ENCODE measurements around the gene PLEKHM3.

Gene PLEKHM3

DNA sequence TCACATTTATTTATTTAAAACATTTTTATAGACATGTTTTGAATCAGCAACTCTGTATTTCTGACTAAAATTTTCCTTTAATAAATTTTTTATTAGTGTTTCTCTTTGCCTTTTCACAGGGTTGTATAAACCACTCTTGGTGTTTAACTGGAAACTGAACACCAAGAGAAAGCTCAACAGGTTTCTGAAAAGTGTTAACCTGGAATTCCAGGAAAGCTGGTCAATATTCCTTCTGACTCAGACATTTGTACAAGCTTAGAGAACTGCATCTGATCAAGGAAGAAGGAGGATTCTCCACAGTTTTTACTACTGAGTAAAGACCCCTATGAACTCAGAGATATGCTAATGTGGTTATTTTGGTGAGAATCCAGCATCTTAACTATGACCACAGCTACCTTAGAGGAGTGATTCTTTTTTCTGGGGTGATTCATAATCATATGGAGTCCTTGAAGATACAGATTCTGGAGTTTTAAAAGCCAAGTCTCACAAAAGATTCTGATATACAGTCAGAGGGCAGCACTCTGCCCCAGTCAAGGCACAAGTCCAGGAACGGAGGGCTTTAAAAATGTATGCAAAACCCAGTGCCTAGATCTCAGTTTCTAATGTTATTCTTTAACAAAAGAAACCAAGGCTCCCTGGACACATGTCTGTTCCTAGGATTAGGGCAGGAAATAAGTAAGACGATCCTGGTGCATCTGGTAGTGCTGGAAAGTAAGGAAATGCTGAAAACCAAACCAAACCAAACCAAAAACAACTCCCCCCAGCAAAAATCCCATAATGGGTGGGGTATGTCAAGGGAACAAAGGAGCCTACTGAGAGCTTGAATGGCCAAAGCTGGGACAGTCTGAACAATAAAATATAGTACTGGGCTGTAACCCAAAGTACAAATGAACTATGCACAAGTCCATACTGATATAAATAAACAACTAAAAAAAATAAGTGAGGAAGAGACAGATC is 170.6 kb downstream of the PLEKHM3 start:
- no peaks in the 10 kb centered on the region for H3K27me3 ChIP-seq (replicated peaks; ENCODE audit: control insufficient read depth, insufficient read depth, low read length)
- no peak for TF ChIP-seq CTCF (IDR thresholded peaks at IDR 0.05; ENCODE audit: insufficient read depth, low read length, poor library complexity, severe bottlenecking)
- no peak overlapping the region for H3K4me3 ChIP-seq (replicated peaks; ENCODE audit: low read depth, low read length)
- DNase-seq (ENCODE audit: extremely low read depth, insufficient read length): no peak
- no peaks in the 10 kb centered on the region for H3K36me3 ChIP-seq (ENCODE audit: control insufficient read depth, insufficient read depth, low read length)

DNA sequence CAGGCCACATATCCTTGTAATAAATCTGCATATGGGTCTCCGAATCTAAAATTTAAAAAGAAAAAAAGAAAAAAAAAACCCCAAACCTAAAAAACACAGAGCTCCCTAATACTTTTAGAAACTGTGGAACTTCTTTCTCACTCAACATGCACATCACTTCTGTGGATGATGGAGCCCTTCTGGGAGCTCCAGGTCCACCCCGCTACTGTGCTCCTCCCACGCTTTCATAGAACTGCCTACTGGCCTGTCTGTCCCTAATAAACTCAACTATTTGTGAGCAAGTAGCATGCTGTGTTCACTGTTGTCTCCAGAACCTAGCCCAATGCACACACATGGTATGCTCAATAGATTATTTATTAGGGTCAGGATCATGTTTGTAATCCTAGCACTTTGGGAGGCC is 172.5 kb downstream of the PLEKHM3 start:
- no peak for TF ChIP-seq CTCF (IDR thresholded peaks at IDR 0.05; ENCODE audit: insufficient read depth, low read length, poor library complexity, severe bottlenecking)
- Histone ChIP-seq H3K4me3 (replicated peaks; ENCODE audit: low read depth, low read length) (no peak overlapping the region), H3K27me3 (replicated peaks; ENCODE audit: control insufficient read depth, insufficient read depth, low read length) (no peaks in the 10 kb centered on the region), H3K36me3 (ENCODE audit: control insufficient read depth, insufficient read depth, low read length) (no peaks in the 10 kb centered on the region)
- DNase-seq (ENCODE audit: extremely low read depth, insufficient read length): no peak

- Histone ChIP-seq H3K27me3 (replicated peaks; ENCODE audit: control insufficient read depth, insufficient read depth, low read length) (no peaks in the 10 kb centered on the region), H3K36me3 (ENCODE audit: control insufficient read depth, insufficient read depth, low read length) (no peaks in the 10 kb centered on the region), H3K4me3 (replicated peaks; ENCODE audit: low read depth, low read length) (no peak overlapping the region)
- TF ChIP-seq CTCF (IDR thresholded peaks at IDR 0.05; ENCODE audit: insufficient read depth, low read length, poor library complexity, severe bottlenecking): no peak
- no peak for DNase-seq (ENCODE audit: extremely low read depth, insufficient read length)
Observed at GRCh38 chr2:207849443-207849842, 175.9 kb downstream of the PLEKHM3 start.

- no peak overlapping the region for H3K4me3 ChIP-seq (replicated peaks; ENCODE audit: low read depth, low read length)
- no peak for DNase-seq (ENCODE audit: extremely low read depth, insufficient read length)
- TF ChIP-seq CTCF (IDR thresholded peaks at IDR 0.05; ENCODE audit: insufficient read depth, low read length, poor library complexity, severe bottlenecking): no peak
- H3K36me3 ChIP-seq (ENCODE audit: control insufficient read depth, insufficient read depth, low read length): no peaks in the 10 kb centered on the region
- no peaks in the 10 kb centered on the region for H3K27me3 ChIP-seq (replicated peaks; ENCODE audit: control insufficient read depth, insufficient read depth, low read length)
Observed at GRCh38 chr2:207848545-207848928, 176.8 kb downstream of the PLEKHM3 start.

DNA sequence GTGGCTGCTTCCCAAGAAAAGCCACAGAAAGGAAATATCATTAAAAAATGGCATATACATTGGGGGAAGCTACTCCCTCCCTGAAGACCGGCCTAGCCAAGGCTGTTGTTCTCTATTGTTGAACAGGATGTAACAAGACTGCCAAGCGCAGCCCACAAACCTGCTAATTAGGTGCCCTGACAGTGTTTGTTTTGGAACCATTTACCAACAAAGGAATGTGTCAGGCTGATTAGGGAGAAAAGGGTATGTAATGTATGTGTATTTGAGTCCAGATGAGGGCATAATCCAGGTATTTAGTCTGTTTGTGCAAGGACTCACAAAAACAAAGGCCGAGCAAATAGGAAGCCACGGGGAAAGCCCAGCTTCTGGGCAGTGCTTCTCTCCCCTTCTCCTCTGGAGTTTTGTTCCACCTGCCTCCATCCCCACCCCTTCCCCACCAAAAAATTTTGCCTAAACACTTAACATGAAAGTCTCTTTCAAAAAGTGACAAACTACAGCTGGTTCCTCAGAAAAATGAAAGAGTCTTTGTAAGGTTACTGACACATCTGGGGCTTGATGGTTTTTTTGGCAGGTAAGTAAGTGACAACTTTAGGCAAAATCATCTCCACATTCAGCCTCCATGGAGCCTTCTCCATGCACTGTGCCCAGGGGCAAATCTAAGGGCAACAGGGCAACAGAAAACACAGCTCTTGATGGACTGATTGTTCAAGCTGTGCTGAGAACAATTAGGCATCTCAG is 177.4 kb downstream of the PLEKHM3 start:
- no peaks in the 10 kb centered on the region for H3K27me3 ChIP-seq (replicated peaks; ENCODE audit: control insufficient read depth, insufficient read depth, low read length)
- no peaks in the 10 kb centered on the region for H3K36me3 ChIP-seq (ENCODE audit: control insufficient read depth, insufficient read depth, low read length)
- no peak for TF ChIP-seq CTCF (IDR thresholded peaks at IDR 0.05; ENCODE audit: insufficient read depth, low read length, poor library complexity, severe bottlenecking)
- no peak overlapping the region for H3K4me3 ChIP-seq (replicated peaks; ENCODE audit: low read depth, low read length)
- DNase-seq (ENCODE audit: extremely low read depth, insufficient read length): no peak

Measured in GM06990 (cell line).